ENCODE results near the gene GNG7.
"Not testable (repeated sequence)": the region's sequence is repeated elsewhere in the genome, so short reads cannot be mapped to it uniquely, and the experiment has no call there.

GNG7 gene

DNA sequence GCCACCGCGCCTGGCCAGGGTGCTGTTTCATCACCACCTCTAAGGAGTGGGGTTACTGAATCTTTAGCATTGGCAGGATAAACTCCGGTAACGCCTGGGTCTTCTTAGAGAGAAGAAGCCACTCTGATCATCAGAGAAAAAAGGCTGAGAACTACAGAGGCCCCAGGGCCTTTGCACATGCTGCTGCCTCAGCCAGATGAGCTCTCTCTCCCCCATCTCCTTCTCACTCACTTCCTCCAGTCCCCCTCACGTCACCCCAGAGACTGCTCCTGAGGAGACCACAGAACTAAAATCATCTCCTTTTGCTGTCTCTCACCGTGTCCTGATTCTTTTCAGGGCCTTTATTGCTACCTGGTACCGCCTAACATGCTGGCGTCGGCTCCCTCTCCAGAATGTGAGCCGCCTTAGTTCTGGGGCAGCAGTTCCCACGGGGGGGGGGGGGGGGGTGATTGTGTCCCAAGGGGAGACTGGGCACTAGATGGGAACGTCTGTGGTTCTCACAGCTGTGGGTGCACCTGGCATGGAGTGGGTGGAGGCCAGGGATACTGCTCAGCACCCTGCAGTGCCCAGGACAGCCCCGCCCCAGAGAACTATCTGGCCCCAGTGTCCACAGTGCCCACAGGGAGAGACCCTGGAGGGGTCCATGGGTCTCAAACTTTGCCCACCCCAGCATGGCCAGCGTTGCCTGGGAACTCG is 23.8 kb upstream of the GNG7 start:
- DNase-seq = no peak

GRCh38 chr19:2724148-2724557 is 21.7 kb upstream of the GNG7 start:
- no peak for DNase-seq

- DNase-seq = no peak
Observed at GRCh38 chr19:2723747-2724146, 21.3 kb upstream of the GNG7 start.

GRCh38 chr19:2723345-2723715 is 20.8 kb upstream of the GNG7 start:
- DNase-seq = no peak

GRCh38 chr19:2722541-2723344 is 20.2 kb upstream of the GNG7 start:
- peak; percentile 9 to 32 for DNase-seq

DNA sequence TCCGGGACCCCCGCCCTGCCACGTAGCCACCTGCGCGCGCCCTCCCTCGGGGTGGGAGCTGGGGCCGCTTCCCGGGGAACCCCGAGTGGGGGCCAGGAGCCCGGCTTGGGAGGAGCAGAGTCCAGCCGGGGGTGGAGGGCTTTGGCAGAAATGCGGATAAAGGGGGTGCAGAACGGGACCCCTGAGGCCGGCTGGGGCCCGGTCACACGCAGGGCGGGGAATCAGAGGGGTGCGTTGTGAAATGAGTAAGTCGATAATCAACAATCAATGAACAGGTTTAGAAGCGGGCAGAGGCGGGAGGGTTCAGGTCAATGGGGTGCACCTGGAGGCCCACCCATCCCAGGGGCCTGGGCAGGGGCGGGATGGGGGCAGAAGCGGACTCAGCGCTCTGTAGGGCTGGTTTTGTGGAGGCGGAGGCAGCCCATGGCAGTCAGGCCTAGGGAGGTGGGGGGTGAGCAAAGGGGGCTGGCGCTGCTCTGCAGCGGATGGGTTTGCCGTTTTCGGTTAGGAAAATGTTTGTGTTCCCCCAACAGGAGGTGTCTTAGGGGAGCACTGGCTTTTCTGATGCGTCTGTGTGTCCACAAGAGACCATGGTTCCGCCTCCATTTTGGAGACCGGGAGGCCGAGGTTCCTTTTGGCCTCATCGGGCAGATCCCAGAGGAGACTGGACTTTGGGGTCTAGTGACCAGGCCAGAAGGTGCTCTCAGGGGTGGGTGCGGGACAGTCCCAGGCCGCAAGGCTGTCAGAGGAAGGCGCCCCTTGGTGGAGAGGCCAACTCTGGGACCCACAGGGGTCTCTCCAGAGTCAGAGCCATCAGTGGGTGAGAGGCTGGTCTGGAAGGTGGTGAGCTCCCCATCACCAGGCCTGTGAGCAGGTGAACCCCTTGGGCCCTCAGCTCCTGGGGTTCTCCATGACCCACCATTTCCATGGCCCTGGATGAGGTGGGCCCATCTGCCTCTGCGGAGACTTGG is 19.4 kb upstream of the GNG7 start:
- DNase-seq = no peak

DNA sequence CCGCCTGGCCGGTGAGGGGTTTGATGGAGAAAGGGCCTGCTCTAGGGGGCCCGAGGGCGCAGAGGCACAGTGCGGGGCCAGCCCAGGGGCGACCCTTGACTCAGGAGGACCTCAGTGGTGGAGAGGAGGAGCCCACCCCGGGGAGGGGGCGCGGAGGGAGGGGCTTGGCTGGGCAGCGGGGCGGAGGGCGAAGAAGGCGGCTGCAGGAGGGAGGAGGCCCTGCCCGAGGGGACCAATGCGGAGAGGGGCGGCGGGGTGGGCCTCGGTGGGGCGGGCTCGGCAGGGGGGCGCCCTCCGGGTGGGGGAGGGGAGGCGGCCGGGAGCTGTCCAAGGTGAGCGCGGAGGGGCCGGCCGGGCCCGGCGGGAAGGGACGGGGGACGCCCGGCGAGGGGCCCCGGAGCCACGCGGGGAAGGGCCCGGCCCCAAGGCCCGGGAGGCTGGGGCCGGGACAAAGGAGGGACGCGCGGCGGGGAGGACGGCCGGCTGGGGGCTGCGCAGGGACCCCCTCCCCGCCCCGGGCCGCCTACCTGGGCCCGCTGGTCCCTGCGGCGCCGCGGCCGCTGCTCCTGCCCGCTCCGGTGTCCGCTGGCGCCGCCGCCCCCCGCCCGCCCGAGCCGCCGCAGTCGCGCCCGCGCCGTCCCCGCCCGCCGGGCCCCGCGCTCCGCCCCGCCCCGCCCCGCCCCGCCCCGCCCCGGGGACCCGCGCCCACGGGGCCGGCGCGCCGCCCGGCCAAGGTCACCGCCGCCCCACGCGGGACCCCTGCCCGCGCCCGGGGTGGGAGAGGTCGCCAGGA is 18.5 kb upstream of the GNG7 start, which contains the start of gene DIRAS1:
TSS of gene DIRAS1 (minus strand) at position 596 of the 793 bp plus-strand sequence. CDS start 3,566 bp downstream, outside the sequence.
- no peak for DNase-seq

DNA sequence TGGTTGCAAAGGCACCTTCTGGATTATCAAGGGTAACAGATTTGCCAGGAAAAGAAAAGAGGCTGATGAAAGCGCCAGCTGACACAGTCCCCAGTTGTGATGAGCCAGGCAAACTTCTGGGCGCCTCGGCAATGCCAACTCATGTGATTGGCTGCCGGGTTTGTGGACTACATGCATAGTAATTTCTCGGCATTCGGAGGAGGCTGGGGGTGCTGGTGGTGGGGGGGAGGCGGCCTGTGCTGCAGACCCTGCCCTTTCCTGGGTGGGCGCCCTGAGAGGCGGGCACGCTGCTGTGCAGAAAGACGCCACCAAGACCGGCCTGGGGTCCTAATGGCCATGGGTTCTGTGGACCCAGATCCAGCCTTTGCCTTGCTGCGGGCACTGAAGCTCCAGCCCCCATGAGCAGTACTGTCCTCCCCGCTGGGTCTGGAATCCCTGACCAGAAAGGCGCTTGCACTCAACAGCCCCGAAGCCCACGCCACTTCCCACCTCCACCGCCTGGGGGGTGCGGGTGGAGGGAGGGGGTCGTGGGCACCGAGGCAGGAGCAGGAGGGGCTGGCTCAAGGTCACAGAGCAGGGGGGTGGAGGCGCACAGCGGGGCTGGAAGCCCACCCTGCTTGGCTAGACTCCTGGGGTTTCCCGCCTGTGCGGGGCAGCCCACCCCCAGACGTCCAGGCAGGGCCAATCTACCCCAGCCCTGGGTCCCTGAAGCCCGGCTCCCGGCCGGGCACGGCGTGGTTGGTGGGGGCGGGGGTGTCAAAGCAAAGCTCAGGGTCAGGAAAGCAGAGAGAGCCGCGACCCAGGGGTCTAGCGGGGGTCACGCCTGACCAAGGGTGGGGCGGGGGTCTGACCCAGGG is 17.7 kb upstream of the GNG7 start:
- no peak for DNase-seq

DNA sequence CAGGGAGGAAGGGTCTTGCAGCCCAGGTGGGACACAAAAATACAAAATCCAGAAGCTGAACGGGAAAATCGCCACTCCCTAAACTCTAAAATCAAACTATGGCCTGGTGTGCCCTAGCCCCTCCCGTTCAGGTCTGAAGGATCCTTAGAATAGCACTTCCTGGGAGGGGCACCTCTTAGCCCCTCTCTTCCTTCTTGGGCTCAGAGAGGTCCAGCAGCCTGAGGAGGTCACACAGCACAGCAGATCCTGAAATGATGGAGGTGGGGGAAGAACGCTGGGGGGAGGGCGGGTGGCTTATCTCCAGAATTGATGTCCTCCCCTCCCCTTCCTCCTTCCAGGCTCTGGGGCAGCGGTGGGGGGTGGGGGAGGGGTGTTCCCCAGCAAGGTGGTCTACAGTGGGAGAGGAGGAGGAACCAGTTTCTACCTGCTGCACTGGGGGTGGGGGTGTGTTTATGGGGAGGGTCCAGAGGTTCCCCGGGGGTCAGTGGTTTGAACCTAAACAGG is 16.8 kb upstream of the GNG7 start:
- DNase-seq = no peak

- DNase-seq = no peak
Observed at GRCh38 chr19:2717638-2718541, 15.4 kb upstream of the GNG7 start.

DNA sequence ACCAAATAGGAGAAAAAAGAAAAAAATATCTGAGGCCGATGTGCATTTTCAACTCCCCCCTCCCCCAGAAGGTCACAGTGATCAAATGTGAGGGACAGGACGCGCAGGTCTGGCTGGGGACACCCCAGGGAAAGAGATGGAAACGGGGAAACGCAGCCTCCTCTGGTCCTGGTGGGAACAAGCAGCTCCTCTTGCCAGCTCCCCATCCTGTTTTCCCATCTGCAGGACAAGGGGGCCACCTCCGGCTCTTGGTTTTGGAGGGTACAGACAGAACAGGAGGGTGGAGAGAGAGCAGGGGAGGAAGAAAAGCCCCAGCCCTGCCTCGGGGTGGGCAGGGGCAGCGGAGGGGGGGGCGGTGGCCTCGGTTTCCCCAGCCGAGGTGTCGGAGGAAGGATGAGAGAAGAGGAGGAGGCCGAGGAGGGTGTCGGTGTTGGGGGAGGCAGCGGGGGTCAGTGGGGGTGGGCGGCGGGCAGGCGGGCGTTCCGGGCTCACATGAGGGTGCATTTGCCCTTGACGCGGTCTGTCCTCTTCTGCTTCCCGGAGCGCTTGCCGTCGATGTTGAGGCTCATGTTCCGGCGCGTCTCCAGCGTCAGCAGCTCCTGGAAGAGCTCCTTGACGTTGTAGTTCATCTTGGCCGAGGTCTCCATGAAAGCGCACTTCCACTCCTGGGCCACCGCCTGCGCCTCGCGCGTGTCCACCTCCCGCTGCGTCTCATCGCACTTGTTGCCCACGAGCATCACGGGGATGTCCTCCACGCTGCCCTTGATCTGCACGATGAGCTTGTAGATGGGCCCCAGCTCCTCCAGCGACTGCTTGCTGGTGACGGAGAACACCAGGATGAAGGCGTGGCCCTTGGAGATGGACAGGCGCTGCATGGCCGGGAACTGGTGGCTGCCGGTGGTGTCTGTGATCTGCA is 14.5 kb upstream of the GNG7 start:
- DNase-seq = no peak

DNA sequence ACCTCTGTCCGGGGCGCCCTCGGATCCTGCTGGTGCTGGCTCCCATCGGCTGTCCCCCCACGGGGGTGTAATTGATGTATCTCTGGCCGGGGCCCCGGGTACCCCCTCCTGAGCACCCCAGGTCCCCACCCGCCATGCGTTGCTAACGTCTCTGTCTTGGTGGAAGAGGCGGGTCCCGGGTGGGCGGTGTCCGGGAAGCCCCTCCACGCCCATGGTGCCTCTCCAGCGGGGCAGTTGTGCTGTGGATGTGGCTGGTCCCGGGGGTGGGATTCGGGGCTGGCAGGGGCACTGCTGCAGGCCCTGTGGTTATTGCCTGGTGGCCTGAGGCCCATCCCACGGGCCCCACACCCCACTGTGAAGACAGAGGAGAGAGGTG is 13.8 kb upstream of the GNG7 start:
- DNase-seq = no peak

DNA sequence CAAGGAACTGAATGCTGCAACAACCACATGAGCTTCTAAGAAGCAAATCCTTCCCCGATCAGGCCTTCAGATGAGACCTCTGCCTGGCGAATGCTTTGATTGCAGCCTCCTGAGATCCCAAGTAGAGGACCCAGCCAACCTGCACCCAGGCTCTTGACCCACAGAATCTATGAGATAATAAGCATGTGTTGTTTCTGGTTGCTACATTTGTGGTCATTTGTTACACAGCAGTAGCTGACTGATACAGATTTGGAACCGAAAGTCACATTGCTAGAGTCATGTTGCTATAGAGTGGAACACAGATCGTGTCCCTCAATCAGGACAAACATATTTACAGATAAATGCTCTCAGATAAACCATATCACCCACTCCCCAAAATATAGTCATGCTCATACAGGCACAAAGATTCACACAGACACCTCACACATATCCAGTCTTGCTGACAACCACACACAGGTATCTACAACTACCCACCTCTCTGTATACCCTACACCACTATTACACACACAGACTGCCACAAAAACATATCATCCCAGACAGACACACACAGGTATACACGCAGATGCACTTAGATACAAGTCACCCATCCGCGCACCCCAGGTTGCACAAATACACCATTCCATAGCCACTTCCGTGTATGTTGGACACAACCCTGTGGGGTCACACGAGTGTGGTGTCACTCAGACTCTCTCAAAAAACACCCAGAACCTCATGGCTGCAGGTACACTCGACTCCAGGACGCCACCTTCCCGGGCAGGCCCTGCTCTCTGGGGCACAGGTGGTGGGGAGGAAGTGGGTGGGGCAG is 13.2 kb upstream of the GNG7 start:
- no peak for DNase-seq

GRCh38 chr19:2714531-2715269 is 12.2 kb upstream of the GNG7 start:
- no peak for DNase-seq

DNA sequence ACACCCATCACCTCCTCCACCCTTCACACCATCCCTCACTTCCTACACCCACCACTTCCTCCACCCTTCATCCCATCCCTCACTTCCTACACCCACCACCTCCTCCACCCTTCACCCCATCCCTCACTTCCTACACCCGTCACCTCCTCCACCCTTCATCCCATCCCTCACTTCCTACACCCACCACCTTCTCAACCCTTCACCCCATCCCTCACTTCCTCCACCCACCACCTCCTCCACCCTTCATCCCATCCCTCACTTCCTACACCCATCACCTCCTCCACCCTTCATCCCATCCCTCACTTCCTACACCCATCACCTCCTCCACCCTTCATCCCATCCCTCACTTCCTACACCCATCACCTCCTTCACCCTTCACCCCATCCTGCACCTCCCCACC is 11.6 kb upstream of the GNG7 start:
- DNase-seq = not testable (repeated sequence)

DNA sequence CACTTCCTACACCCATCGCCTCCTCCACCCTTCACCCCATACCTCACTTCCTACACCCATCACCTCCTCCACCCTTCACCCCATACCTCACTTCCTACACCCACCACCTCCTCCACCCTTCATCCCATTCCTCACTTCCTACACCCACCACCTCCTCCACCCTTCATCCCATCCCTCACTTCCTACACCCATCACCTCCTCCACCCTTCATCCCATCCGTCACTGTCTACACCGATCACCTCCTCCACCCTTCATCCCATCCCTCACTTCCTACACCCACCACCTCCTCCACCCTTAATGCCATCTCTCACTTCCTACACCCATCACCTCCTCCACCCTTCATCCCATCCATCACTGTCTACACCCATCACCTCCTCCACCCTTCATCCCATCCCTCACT is 10.7 kb upstream of the GNG7 start:
- DNase-seq = not testable (repeated sequence)

- DNase-seq = no peak
Observed at GRCh38 chr19:2711875-2712205, 9.3 kb upstream of the GNG7 start.
